ENCODE results near the gene ARMC3. TPM values are rescaled to one million over a fixed set of nuclear protein-coding genes. Genes with fewer than 3 reads are reported as not detected.
A peak's percentile ranks its signal among the peaks of the same experiment; 100 is the strongest.

The ARMC3 gene
- total RNA-seq, 1 donor from 2014 or later: under 0.01 TPM

- Histone ChIP-seq H3K36me3 (ENCODE audit: control insufficient read depth, insufficient read depth, low read length) (no peaks in the 10 kb centered on the region), H3K27me3 (ENCODE audit: control insufficient read depth, insufficient read depth, low read length) (no peaks in the 10 kb centered on the region), H3K4me3 (ENCODE audit: low read depth, low read length) (no peak overlapping the region)
- DNase-seq (ENCODE audit: low read depth) (peak; percentile 86), FAIRE-seq (no peak)
- TF ChIP-seq CTCF (IDR thresholded peaks at IDR 0.05; ENCODE audit: insufficient read depth, low read length, severe bottlenecking): no peak
Observed at GRCh38 chr10:22958338-22958737, 30.5 kb downstream of the ARMC3 start.

- Histone ChIP-seq H3K4me3 (ENCODE audit: low read depth, low read length) (no peak overlapping the region), H3K27me3 (ENCODE audit: control insufficient read depth, insufficient read depth, low read length) (no peaks in the 10 kb centered on the region), H3K36me3 (ENCODE audit: control insufficient read depth, insufficient read depth, low read length) (no peaks in the 10 kb centered on the region)
- no peak for TF ChIP-seq CTCF (IDR thresholded peaks at IDR 0.05; ENCODE audit: insufficient read depth, low read length, severe bottlenecking)
- FAIRE-seq (no peak), DNase-seq (ENCODE audit: low read depth) (no peak)
Observed at GRCh38 chr10:22959292-22959691, 31.4 kb downstream of the ARMC3 start.

- FAIRE-seq: no peak
- no peak for TF ChIP-seq CTCF (IDR thresholded peaks at IDR 0.05; ENCODE audit: insufficient read depth, low read length, severe bottlenecking)
- no peaks in the 10 kb centered on the region for H3K27me3 ChIP-seq (ENCODE audit: control insufficient read depth, insufficient read depth, low read length)
- DNase-seq (ENCODE audit: low read depth): no peak
- no peak overlapping the region for H3K4me3 ChIP-seq (ENCODE audit: low read depth, low read length)
- no peaks in the 10 kb centered on the region for H3K36me3 ChIP-seq (ENCODE audit: control insufficient read depth, insufficient read depth, low read length)
Observed at GRCh38 chr10:22959950-22960349, 32.1 kb downstream of the ARMC3 start.

GRCh38 chr10:22962817-22963216 lies 35.0 kb downstream of the ARMC3 start:
- TF ChIP-seq CTCF (IDR thresholded peaks at IDR 0.05; ENCODE audit: insufficient read depth, low read length, severe bottlenecking): no peak
- Histone ChIP-seq H3K4me3 (ENCODE audit: low read depth, low read length) (no peak overlapping the region), H3K27me3 (ENCODE audit: control insufficient read depth, insufficient read depth, low read length) (no peaks in the 10 kb centered on the region), H3K36me3 (ENCODE audit: control insufficient read depth, insufficient read depth, low read length) (no peaks in the 10 kb centered on the region)
- FAIRE-seq: no peak
- no peak for DNase-seq (ENCODE audit: low read depth)

- DNase-seq (ENCODE audit: low read depth) (no peak), FAIRE-seq (no peak)
- no peak overlapping the region for H3K4me3 ChIP-seq (ENCODE audit: low read depth, low read length)
- H3K36me3 ChIP-seq (ENCODE audit: control insufficient read depth, insufficient read depth, low read length): no peaks in the 10 kb centered on the region
- peaks cover 2% of the 10 kb centered on the region for H3K27me3 ChIP-seq (ENCODE audit: control insufficient read depth, insufficient read depth, low read length)
- TF ChIP-seq CTCF (IDR thresholded peaks at IDR 0.05; ENCODE audit: insufficient read depth, low read length, severe bottlenecking): no peak
Observed at GRCh38 chr10:22969704-22970103, 41.9 kb downstream of the ARMC3 start.

- FAIRE-seq (no peak), DNase-seq (ENCODE audit: low read depth) (no peak)
- no peak for TF ChIP-seq CTCF (IDR thresholded peaks at IDR 0.05; ENCODE audit: insufficient read depth, low read length, severe bottlenecking)
- Histone ChIP-seq H3K36me3 (ENCODE audit: control insufficient read depth, insufficient read depth, low read length) (no peaks in the 10 kb centered on the region), H3K4me3 (ENCODE audit: low read depth, low read length) (no peak overlapping the region), H3K27me3 (ENCODE audit: control insufficient read depth, insufficient read depth, low read length) (no peaks in the 10 kb centered on the region)
Observed at GRCh38 chr10:22976534-22976933, 48.7 kb downstream of the ARMC3 start.

Data from bronchial epithelial cell (primary cell).